PFSK-1 (cell line): Measurements from ENCODE around the gene METTL16.

ENCODE experiments used
- FOXP2 ChIP-seq: optimal IDR thresholded peaks from 2 replicates; pipeline ENCODE3; 2011; ENCODE audit warnings: borderline replicate concordance, control low read depth, inconsistent platforms; ENCODE audit not compliant: insufficient read depth; ENCODE audit errors: extremely low read length, extremely low read depth
- POLR2AphosphoS5 ChIP-seq: IDR thresholded peaks from 2 replicates; pipeline ENCODE4 v1.6.1; 2012; ENCODE audit warnings: low read depth, mild to moderate bottlenecking, control low read depth, low read length, moderate library complexity
- REST ChIP-seq, 2 experiments: IDR thresholded peaks; 2 replicates each; pipeline versions ENCODE4 v1.6.1 to v1.8.0; 2011 to 2012; ENCODE audit warnings: low read depth in 2 of 2, low read length in 2 of 2, control low read depth in 1 of 2, inconsistent platforms in 1 of 2, mild to moderate bottlenecking in 1 of 2, moderate library complexity in 1 of 2; ENCODE audit not compliant: insufficient read depth in 1 of 2
- SIN3A ChIP-seq: IDR thresholded peaks from 2 replicates; pipeline ENCODE4 v1.6.1; 2012; ENCODE audit warnings: mild to moderate bottlenecking, low read length, moderate library complexity, borderline replicate concordance; ENCODE audit not compliant: insufficient read depth
- TAF1 ChIP-seq: IDR thresholded peaks from 2 replicates; pipeline ENCODE4 v1.6.1; 2012; ENCODE audit warnings: low read length, control low read depth, borderline replicate concordance; ENCODE audit not compliant: insufficient read depth

- TF ChIP-seq SIN3A (no peak), REST (IDR thresholded peaks at IDR 0.05; ENCODE audit: insufficient read depth in 1 of 2, low read depth in 2 of 2, low read length in 2 of 2) (no peak), TAF1 (no peak), POLR2AphosphoS5 (no peak), FOXP2 (no peak)
These were observed 40.2 kb upstream of the METTL16 start for GRCh38 chr17:2551928-2552327.
